Sigmoid colon (tissue), 7 donors: ENCODE measurements around the gene SMU1. TPM values are rescaled to one million over a fixed set of nuclear protein-coding genes. Genes with fewer than 3 reads are reported as not detected.

Experiments
- DNase-seq: peaks from one replicate; pipeline ENCODE4 v3.0.0-alpha.2; 2019
- H3K27ac ChIP-seq, 4 donors: fragments of 200-600 bp; sonication (generic); one replicate each; pipeline ENCODE4 v1.5.1; 2016 to 2019; ENCODE audit warnings: mild to moderate bottlenecking in 1 of 4
- H3K27me3 ChIP-seq, 3 donors: fragments of 200-600 bp; sonication (generic); one replicate each; pipeline ENCODE4 v1.5.1; 2019; ENCODE audit warnings: mild to moderate bottlenecking in 1 of 3
- H3K36me3 ChIP-seq, 4 donors: fragments of 200-600 bp; sonication (generic); one replicate each; pipeline ENCODE4 v1.5.1; 2016 to 2019
- H3K4me1 ChIP-seq, 4 donors: fragments of 200-600 bp; sonication (generic); one replicate each; pipeline ENCODE4 v1.5.1; 2017 to 2019
- H3K4me3 ChIP-seq, 4 donors: fragments of 200-600 bp; sonication (generic); one replicate each; pipeline ENCODE4 v1.5.1; 2017 to 2019; ENCODE audit warnings: mild to moderate bottlenecking in 2 of 4, moderate library complexity in 1 of 4
- H3K9me3 ChIP-seq, 4 donors: fragments of 200-600 bp in 3 of 4; sonication (generic) in 3 of 4; one replicate each; pipeline versions ENCODE4 v1.5.1 to v1.6.1; 2013 to 2019
- CTCF ChIP-seq, 4 experiments: fragments of 450-650 bp in 3 of 4; fragments of 200-600 bp in 1 of 4; IDR thresholded peaks; one replicate each; pipeline ENCODE4 v1.5.1; 2016 to 2019; ENCODE audit warnings: antibody characterized with exemption in 4 of 4, mild to moderate bottlenecking in 3 of 4, moderate library complexity in 2 of 4
- EP300 ChIP-seq, 4 donors: sonication (generic); formaldehyde crosslinking; IDR thresholded peaks; one replicate each; pipeline ENCODE4 v1.6.1; 2017; ENCODE audit warnings: antibody characterized with exemption in 4 of 4
- POLR2A ChIP-seq, 2 donors: fragments of 450-650 bp; IDR thresholded peaks; one replicate each; pipeline ENCODE4 v1.6.1; 2016; ENCODE audit warnings: antibody characterized with exemption in 2 of 2, mild to moderate bottlenecking in 2 of 2, moderate library complexity in 2 of 2
- POLR2AphosphoS5 ChIP-seq, 4 donors: sonication (generic); formaldehyde crosslinking; IDR thresholded peaks; one replicate each; pipeline ENCODE4 v1.6.1; 2017; ENCODE audit warnings: antibody characterized with exemption in 4 of 4
- WGBS, 2 donors: extraction: QIAGEN DNeasy Blood & Tissue Kit; methylation state at CpG; one replicate each; pipeline ENCODE4 v1.1.7; 2013; 5-methylcytosine and 5-hydroxymethylcytosine counted together
- intact Hi-C: fragments of 100-400 bp; cut with DNase I; formaldehyde crosslinking; loops from one replicate; pipeline ENCODE4 v1.15.1; 2023
- polyA plus RNA-seq, 3 donors: library from polyadenylated mRNA; stranded (reverse); fragments of 200-250 nt; gene quantifications; one replicate each; pipeline ENCODE4 v1.2.3, GENCODE V29; 2013
- total RNA-seq, 4 donors: library from RNA; depleted of rRNA; stranded (reverse); fragments of >200 nt; gene quantifications; one replicate each; pipeline ENCODE4 v1.1.0, GENCODE V29; 2016
- donor health status: healthy with polysubstance abuse.
- donor health status: Bipolar disorder and iron deficiency.
- donor health status: healthy.

The SMU1 gene
- 10 to 100 TPM; 15.0 to 22.3 (median 20.1) TPM for total RNA-seq
- 10 to 100 TPM in 2 of 3 donors, 1 to 10 TPM in 1; 8.4 to 11.9 (median 10.4) TPM for polyA plus RNA-seq

GRCh38 chr9:33076046-33077004 is at the start of gene SMU1:
TSS of gene SMU1 (minus strand) at chr9:33076674. CDS start at chr9:33076608, 66 bp downstream.
- Histone ChIP-seq H3K4me3 (peak within 1 kb of the TSS; percentile 62 to 80 (median 72)), H3K27me3 (no peaks in the 10 kb centered on the region), H3K27ac (peak within 1 kb of the TSS; percentile 89 to 95 (median 90)), H3K36me3 (peaks cover 10 to 28% (median 16%) of the 10 kb centered on the region in 4 donors), H3K9me3 (no peaks in the 10 kb centered on the region), H3K4me1 (peaks cover 0 to 23% (median 8%) of the 10 kb centered on the region in 4 donors)
- TF ChIP-seq POLR2AphosphoS5 (IDR thresholded peaks at IDR 0.05) (peak; percentile 88 to 95 (median 93)), CTCF (IDR thresholded peaks at IDR 0.05) (no peak), POLR2A (IDR thresholded peaks at IDR 0.05) (peak; percentile 75 to 80), EP300 (IDR thresholded peaks at IDR 0.05) (peak in 1 of 4 donors; percentile 77)
- peak; percentile 99 for DNase-seq
- WGBS, 2 donors, result 1% methylated on average over 53 of the region's 53 CpGs
- intact Hi-C loops, result loop anchor here (5.0 kb wide), 2 partner anchors 49 to 91 kb away; partner anchors contain the start of genes B4GALT1 and DNAJA1

DNA sequence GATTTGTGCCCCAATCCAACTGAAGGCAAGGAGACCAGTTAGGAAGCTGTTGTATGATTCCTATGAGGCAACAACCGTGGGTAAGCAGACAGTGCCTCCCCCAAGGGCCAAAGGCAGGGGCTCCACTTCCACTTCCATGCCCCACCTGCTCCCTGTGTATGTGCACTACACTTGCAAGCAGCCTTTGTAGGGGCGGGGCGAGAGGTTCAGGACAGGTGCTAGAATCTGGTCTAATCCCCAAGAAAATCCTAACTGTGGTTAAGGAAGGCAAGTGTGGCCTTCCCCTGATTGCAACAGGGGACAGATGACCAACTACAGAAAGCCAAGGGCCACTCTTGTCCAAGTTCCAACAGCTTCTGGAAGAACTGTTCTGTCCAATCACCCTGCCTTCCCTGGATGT is 49.0 kb upstream of the SMU1 start:
- Histone ChIP-seq H3K27me3 (no peaks in the 10 kb centered on the region), H3K27ac (no peak overlapping the region), H3K4me1 (peaks cover 0 to 14% (median 5%) of the 10 kb centered on the region in 4 donors), H3K9me3 (no peaks in the 10 kb centered on the region), H3K36me3 (peaks cover 0 to 43% (median 13%) of the 10 kb centered on the region in 4 donors), H3K4me3 (no peak overlapping the region)
- WGBS, 2 donors, result 85 to 92% methylated on average over 3 of the region's 3 CpGs
- intact Hi-C loops, result no loop called here
- TF ChIP-seq CTCF (IDR thresholded peaks at IDR 0.05), result no peak
- peak; percentile 53 for DNase-seq

DNA sequence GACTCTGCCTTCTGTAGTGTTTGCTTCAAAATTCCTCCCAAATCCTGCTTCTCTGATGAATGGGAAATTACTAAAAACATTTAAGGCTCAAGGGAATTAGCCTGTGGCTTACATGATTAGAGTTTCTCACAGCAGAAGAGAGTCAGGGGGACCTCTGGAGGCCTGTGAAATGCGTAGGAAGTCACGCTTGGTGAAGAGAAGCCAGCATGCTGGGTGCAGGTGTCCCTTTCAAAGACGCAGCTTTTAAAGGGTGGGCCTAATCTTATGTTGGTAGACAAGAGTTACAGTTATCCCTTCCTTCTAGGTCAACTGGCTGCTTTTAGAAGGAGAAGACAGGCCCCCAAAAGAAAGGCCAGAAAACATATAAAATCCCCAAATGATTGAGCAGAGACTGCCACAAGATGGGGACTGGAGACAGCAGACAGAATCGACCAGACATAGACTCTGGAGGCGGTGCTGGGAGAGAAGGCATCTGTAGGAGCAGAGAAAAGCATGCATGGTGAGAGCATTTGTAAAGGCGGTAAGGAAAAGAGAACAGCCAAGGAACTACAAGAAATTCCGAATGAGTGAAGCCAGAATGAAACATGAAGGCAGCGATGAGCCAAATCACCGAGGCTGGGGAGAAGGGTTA is 48.4 kb upstream of the SMU1 start:
- Histone ChIP-seq H3K36me3 (peaks cover 0 to 45% (median 15%) of the 10 kb centered on the region in 4 donors), H3K4me1 (peaks cover 0 to 8% (median 5%) of the 10 kb centered on the region in 4 donors), H3K4me3 (no peak overlapping the region), H3K27ac (no peak overlapping the region), H3K9me3 (no peaks in the 10 kb centered on the region), H3K27me3 (no peaks in the 10 kb centered on the region)
- DNase-seq, result no peak
- no peak for TF ChIP-seq POLR2A (IDR thresholded peaks at IDR 0.05)
- no peak for TF ChIP-seq EP300 (IDR thresholded peaks at IDR 0.05)
- no peak for TF ChIP-seq CTCF (IDR thresholded peaks at IDR 0.05)
- no peak for TF ChIP-seq POLR2AphosphoS5 (IDR thresholded peaks at IDR 0.05)
- intact Hi-C loops, result no loop called here
- 80 to 92% methylated on average over 9 of the region's 9 CpGs for WGBS, 2 donors

- peaks cover 0 to 46% (median 11%) of the 10 kb centered on the region in 4 donors for H3K36me3 ChIP-seq
- H3K4me3 ChIP-seq, result no peak overlapping the region
- WGBS, 2 donors, result 95 to 97% methylated on average over 5 of the region's 5 CpGs
- no peak for DNase-seq
- no peaks in the 10 kb centered on the region for H3K9me3 ChIP-seq
- intact Hi-C loops, result no loop called here
- no peak overlapping the region for H3K27ac ChIP-seq
- no peak for TF ChIP-seq EP300 (IDR thresholded peaks at IDR 0.05)
- no peak for TF ChIP-seq POLR2A (IDR thresholded peaks at IDR 0.05)
- TF ChIP-seq POLR2AphosphoS5 (IDR thresholded peaks at IDR 0.05), result no peak
- no peak for TF ChIP-seq CTCF (IDR thresholded peaks at IDR 0.05)
- H3K4me1 ChIP-seq, result peaks cover 0 to 6% (median 5%) of the 10 kb centered on the region in 4 donors
- no peaks in the 10 kb centered on the region for H3K27me3 ChIP-seq
These were observed 47.6 kb upstream of the SMU1 start for GRCh38 chr9:33124046-33124445.
